Parathyroid adenoma (tissue), 2 donors: Measurements from ENCODE around the gene UNC5A.
A peak's percentile ranks its signal among the peaks of the same experiment; 100 is the strongest.

Source experiments
- H2AFZ ChIP-seq: fragments of 300-600 bp; sonication (generic); one replicate; pipeline ENCODE4 v1.7.0; 2017; ENCODE audit warnings: antibody characterized with exemption, mild to moderate bottlenecking
- H3K27ac ChIP-seq: fragments of 300-600 bp; sonication (generic); one replicate; pipeline ENCODE4 v1.7.0; 2017
- H3K27me3 ChIP-seq: fragments of 300-600 bp; sonication (generic); one replicate; pipeline ENCODE4 v1.7.0; 2017; ENCODE audit warnings: low read length; ENCODE audit not compliant: control insufficient read depth, insufficient read depth
- H3K36me3 ChIP-seq: fragments of 300-600 bp; sonication (generic); one replicate; pipeline ENCODE4 v1.7.0; 2017; ENCODE audit warnings: low read length; ENCODE audit not compliant: control insufficient read depth, insufficient read depth
- H3K4me1 ChIP-seq: fragments of 300-600 bp; sonication (generic); one replicate; pipeline ENCODE4 v1.7.0; 2017; ENCODE audit warnings: control low read depth
- H3K4me2 ChIP-seq: fragments of 300-600 bp; sonication (generic); one replicate; pipeline ENCODE4 v1.7.0; 2017; ENCODE audit warnings: low read length
- H3K4me3 ChIP-seq: fragments of 300-600 bp; sonication (generic); one replicate; pipeline ENCODE4 v1.7.0; 2017; ENCODE audit warnings: low read depth, low read length
- H3K79me2 ChIP-seq: fragments of 300-600 bp; sonication (generic); one replicate; pipeline ENCODE4 v1.7.0; 2017; ENCODE audit warnings: control low read depth
- H3K9ac ChIP-seq: fragments of 300-600 bp; sonication (generic); one replicate; pipeline ENCODE4 v1.7.0; 2017; ENCODE audit warnings: mild to moderate bottlenecking
- H3K9me3 ChIP-seq: fragments of 300-600 bp; sonication (generic); one replicate; pipeline ENCODE4 v1.7.0; 2017; ENCODE audit warnings: low read length; ENCODE audit not compliant: control insufficient read depth
- TF ChIP-seq, protein P1 (sequence below): fragments of 300-600 bp; sonication (generic); IDR thresholded peaks from one replicate; pipeline ENCODE4 v1.7.0; 2017; ENCODE audit warnings: antibody characterized with exemption, mild to moderate bottlenecking
- donor health status: primary hyperparathyroidism.

Gene UNC5A

DNA sequence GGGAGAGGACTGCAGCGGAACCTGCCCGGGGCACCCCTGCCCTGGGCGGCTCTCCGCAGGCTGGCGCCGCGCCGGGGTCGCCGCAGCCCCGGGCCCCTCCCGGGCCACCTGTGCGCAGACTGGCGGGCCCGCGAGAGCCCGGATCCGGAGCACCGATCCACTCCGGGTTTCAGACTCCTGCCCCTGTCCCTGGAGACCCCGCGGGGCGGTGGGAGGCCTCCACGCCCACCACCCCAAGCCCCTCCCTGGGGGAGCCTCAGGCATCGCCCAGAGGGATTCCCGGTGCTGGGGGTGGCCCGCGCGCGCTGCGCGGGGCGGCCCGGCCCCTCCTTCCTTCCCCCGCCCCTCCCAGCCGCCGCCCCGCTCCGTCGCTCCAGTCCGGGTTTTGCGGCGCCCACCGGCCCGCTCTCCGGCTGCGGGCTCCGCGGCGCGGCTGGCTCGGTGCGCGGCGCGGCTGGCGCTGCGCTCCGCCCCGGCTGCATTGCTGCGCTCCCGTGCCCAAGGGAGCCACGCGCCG lies at the start of gene UNC5A:
TSS of gene UNC5A (plus strand) at position 479 of the 517 bp plus-strand sequence. CDS start 192 bp downstream, outside the sequence.
- no peaks in the 10 kb centered on the region for H3K27me3 ChIP-seq

DNA sequence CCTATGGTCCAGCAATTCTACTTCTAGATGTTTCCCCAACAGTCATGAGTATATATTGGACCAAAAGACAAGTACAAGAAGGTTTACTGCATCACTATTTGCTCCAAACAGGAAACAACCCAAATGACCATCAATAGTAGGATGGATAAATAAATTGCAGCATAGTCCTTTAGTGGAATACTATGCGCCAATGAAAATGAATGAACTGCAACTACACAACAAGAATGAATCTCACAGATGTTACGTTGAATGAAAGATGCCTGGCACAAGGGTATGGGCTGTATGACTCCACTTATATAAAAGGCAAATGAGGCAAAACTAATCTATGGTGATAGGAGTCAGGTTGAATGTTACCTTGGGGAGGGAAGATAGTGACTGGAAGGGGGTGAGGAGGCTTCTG lies 48.6 kb upstream of the UNC5A start:
- Histone ChIP-seq H3K79me2 (no peaks in the 10 kb centered on the region), H3K4me3 (no peak overlapping the region), H3K36me3 (no peaks in the 10 kb centered on the region), H3K27me3 (no peaks in the 10 kb centered on the region), H3K9me3 (no peaks in the 10 kb centered on the region), H3K4me1 (no peaks in the 10 kb centered on the region), H3K4me2 (no peak overlapping the region), H2AFZ (no peak overlapping the region), H3K9ac (no peak overlapping the region), H3K27ac (no peak overlapping the region)
- TF ChIP-seq, protein P1, sequence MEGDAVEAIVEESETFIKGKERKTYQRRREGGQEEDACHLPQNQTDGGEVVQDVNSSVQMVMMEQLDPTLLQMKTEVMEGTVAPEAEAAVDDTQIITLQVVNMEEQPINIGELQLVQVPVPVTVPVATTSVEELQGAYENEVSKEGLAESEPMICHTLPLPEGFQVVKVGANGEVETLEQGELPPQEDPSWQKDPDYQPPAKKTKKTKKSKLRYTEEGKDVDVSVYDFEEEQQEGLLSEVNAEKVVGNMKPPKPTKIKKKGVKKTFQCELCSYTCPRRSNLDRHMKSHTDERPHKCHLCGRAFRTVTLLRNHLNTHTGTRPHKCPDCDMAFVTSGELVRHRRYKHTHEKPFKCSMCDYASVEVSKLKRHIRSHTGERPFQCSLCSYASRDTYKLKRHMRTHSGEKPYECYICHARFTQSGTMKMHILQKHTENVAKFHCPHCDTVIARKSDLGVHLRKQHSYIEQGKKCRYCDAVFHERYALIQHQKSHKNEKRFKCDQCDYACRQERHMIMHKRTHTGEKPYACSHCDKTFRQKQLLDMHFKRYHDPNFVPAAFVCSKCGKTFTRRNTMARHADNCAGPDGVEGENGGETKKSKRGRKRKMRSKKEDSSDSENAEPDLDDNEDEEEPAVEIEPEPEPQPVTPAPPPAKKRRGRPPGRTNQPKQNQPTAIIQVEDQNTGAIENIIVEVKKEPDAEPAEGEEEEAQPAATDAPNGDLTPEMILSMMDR = no peak

More for the DNA sequence above, at the start of gene UNC5A:
- TF ChIP-seq, protein P1 = no peak
- no peak within 1 kb of the TSS for H3K27ac ChIP-seq
- no peak within 1 kb of the TSS for H3K4me3 ChIP-seq
- H3K79me2 ChIP-seq = no peaks in the 10 kb centered on the region
- peaks cover 8% of the 10 kb centered on the region for H3K4me1 ChIP-seq
- H3K36me3 ChIP-seq = no peaks in the 10 kb centered on the region
- peak within 1 kb of the TSS; percentile 74 for H2AFZ ChIP-seq
- no peak within 1 kb of the TSS for H3K4me2 ChIP-seq
- no peak within 1 kb of the TSS for H3K9ac ChIP-seq
- no peaks in the 10 kb centered on the region for H3K9me3 ChIP-seq

DNA sequence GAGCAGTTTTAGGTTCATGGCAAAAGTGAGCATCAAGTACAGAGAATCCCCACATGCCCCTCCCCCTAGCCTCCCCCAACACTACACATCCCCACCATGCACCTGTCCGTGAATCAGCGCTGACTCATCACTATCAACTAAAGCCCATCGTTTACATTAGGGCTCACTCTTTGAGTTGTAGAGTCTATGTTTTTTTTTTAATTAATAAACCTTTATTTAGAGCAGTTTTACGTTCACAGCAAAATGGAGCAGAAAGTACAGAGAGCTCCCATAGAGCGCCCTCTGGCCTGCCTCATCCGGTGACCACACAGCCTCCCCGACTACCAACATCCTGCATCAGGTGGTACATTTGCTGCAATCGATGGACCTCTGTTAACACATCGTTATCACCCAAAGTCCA lies 47.9 kb upstream of the UNC5A start:
- Histone ChIP-seq H3K36me3 (no peaks in the 10 kb centered on the region), H3K9me3 (no peaks in the 10 kb centered on the region), H3K9ac (no peak overlapping the region), H2AFZ (no peak overlapping the region), H3K4me2 (no peak overlapping the region), H3K27me3 (no peaks in the 10 kb centered on the region), H3K27ac (no peak overlapping the region), H3K4me3 (no peak overlapping the region), H3K79me2 (no peaks in the 10 kb centered on the region), H3K4me1 (no peaks in the 10 kb centered on the region)
- TF ChIP-seq, protein P1 = no peak

DNA sequence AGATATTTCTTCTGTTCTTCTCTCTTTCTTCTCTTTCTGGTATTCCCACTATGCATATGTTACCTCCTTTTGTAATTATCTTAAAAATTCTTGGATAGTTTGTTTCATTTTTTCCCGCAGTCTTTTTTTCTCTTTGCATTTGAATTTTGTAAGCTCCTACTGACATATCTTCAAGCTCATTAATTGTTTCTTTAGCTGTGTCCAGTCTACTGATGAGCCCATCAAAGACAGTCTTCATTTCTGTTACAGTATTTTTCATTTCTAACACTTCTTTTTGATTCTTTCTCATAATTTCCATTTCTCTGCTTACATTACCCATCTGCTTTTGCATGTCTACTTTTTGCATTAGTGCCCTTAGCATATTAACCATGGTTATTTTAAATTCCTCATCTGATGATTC lies 44.7 kb upstream of the UNC5A start:
- no peaks in the 10 kb centered on the region for H3K27me3 ChIP-seq
- no peaks in the 10 kb centered on the region for H3K9me3 ChIP-seq
- TF ChIP-seq, protein P1 = no peak
- H3K36me3 ChIP-seq = no peaks in the 10 kb centered on the region
- no peak overlapping the region for H3K4me3 ChIP-seq
- H3K4me1 ChIP-seq = no peaks in the 10 kb centered on the region
- no peaks in the 10 kb centered on the region for H3K79me2 ChIP-seq
- no peak overlapping the region for H3K9ac ChIP-seq
- no peak overlapping the region for H3K4me2 ChIP-seq
- no peak overlapping the region for H2AFZ ChIP-seq
- no peak overlapping the region for H3K27ac ChIP-seq
